ENCODE results near the gene GPR141. TPM values are rescaled to one million over a fixed set of nuclear protein-coding genes. Genes with fewer than 3 reads are reported as not detected.

The GPR141 gene
- total RNA-seq, 4 donors from 2014 or later, result 0.80 to 2.5 TPM; not detected in 2

DNA sequence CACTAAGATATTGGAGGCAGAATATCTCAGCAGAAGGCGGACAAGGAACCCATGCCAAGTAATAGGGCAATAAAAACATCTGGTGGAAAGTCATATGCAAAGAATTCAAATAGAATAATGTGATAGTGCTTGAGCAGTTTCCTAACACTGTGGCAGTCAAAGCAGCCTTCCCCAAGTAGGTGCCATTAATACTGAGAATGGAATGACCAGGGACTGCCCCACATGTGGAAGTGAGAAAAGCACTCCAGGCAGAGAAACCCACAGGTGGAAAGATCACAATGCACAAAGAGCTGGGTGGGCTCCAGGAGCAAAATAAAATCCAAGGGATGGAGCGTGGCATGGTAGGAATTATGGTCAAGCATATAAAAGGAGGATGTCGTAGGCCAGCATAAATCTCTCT, 100.4 kb downstream of the GPR141 start:
- H3K36me3 ChIP-seq, result no peaks in the 10 kb centered on the region
- H3K4me1 ChIP-seq, result no peaks in the 10 kb centered on the region
- H3K27me3 ChIP-seq, result no peaks in the 10 kb centered on the region
- TF ChIP-seq EP300 (IDR thresholded peaks at IDR 0.05) (no peak), POLR2A (IDR thresholded peaks at IDR 0.05; ENCODE audit: low read depth) (no peak), POLR2AphosphoS5 (IDR thresholded peaks at IDR 0.05) (no peak)
- TF ChIP-seq, protein P1, sequence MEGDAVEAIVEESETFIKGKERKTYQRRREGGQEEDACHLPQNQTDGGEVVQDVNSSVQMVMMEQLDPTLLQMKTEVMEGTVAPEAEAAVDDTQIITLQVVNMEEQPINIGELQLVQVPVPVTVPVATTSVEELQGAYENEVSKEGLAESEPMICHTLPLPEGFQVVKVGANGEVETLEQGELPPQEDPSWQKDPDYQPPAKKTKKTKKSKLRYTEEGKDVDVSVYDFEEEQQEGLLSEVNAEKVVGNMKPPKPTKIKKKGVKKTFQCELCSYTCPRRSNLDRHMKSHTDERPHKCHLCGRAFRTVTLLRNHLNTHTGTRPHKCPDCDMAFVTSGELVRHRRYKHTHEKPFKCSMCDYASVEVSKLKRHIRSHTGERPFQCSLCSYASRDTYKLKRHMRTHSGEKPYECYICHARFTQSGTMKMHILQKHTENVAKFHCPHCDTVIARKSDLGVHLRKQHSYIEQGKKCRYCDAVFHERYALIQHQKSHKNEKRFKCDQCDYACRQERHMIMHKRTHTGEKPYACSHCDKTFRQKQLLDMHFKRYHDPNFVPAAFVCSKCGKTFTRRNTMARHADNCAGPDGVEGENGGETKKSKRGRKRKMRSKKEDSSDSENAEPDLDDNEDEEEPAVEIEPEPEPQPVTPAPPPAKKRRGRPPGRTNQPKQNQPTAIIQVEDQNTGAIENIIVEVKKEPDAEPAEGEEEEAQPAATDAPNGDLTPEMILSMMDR (IDR thresholded peaks at IDR 0.05), result no peak
- intact Hi-C loops (cut with DNase I), result no loop called here
- no peak overlapping the region for H3K4me3 ChIP-seq
- WGBS, result 44% methylated on average over 3 of the region's 3 CpGs
- no peak for DNase-seq (ENCODE audit: extremely low spot score)
- H3K27ac ChIP-seq (replicated peaks in 1 of 4), result no peak overlapping the region
- peaks cover 0 to under 1% (median 0%) of the 10 kb centered on the region in 4 donors for H3K9me3 ChIP-seq

DNA sequence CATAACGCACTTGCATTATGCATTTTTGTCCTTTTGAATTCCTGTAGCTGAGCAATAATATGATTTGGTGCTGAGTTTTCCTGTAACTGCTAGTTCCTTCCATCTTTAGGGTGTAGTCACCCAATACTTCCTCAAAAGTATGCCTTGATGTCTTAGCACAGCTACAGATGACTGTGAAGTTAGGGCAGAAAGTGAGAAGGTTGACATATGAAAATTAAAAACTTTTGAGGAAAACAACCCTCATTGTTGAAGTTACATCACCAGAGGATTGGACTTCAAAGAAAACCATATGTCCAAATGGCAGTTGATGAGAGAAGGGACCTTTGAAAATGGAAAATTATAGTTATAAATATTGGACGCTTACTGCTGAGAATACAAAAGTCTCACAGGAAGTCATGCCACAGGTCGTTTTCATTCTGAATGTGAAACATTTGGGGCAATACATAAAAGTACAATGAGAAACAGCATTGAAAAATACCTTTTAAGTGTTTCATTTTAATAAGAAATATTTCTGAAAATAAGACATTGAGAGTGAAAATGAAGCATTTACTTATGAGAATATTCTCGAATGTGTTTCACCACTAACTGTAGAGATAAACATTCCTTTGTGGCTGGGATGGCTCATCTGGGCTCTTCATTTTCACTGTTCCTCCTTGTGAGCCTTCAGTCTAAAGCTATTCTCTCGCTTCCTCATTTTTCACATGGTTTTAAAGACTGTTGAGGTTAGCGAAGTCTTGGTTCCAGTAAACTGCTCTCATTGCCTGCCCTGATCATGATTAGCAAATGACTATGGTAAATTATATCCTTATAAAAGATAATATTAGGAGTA, 103.4 kb downstream of the GPR141 start:
- intact Hi-C loops (cut with DNase I), result no loop called here
- Histone ChIP-seq H3K27ac (replicated peaks in 1 of 4) (no peak overlapping the region), H3K36me3 (no peaks in the 10 kb centered on the region), H3K4me3 (no peak overlapping the region), H3K4me1 (no peaks in the 10 kb centered on the region), H3K27me3 (no peaks in the 10 kb centered on the region), H3K9me3 (no peaks in the 10 kb centered on the region)
- 58% methylated on average over 6 of the region's 6 CpGs for WGBS
- DNase-seq (ENCODE audit: extremely low spot score), result no peak
- TF ChIP-seq, protein P1 (IDR thresholded peaks at IDR 0.05), result no peak
- TF ChIP-seq POLR2AphosphoS5 (IDR thresholded peaks at IDR 0.05) (no peak), POLR2A (IDR thresholded peaks at IDR 0.05; ENCODE audit: low read depth) (no peak), EP300 (IDR thresholded peaks at IDR 0.05) (no peak)

Other genes starting within 250 kb of the GPR141 start
- 10 to 100 TPM; 31.1 to 42.9 (median 38.7) TPM for gene ELMO1, start 234.9 kb upstream of the GPR141 start, total RNA-seq
- under 1 TPM in 1 of 4 donors, not detected in 3; 0.57 TPM for gene NME8, start 164.8 kb downstream of the GPR141 start, total RNA-seq
- 10 to 100 TPM in 1 of 4 donors, 1 to 10 TPM in 3; 3.0 to 11.3 (median 6.8) TPM for gene SFRP4, start 233.1 kb downstream of the GPR141 start, total RNA-seq
- gene EPDR1, start 236.9 kb downstream of the GPR141 start, total RNA-seq, result 10 to 100 TPM; 24.9 to 35.5 (median 30.7) TPM